K562 (cell line): ENCODE measurements around the gene PAX2. TPM values are rescaled to one million over a fixed set of nuclear protein-coding genes. Genes with fewer than 3 reads are reported as not detected.

ENCODE experiments used
- ATAC-seq: fragments of 200-7000 bp; cut with Tn5 transposase; 3 replicates; pipeline ENCODE4 v1.9.1; 2020; ENCODE audit warnings: moderate library complexity
- BruUV-seq: library from RNA; stranded (reverse); fragments of 400-500 nt; replicated peaks from 2 replicates; lab custom pipeline; 2021; lab: Mats Ljungman, UMichigan
- CTCF ChIA-PET: fragments of 300-600 bp; formaldehyde crosslinking; extraction: SDS; loops from one replicate; lab custom pipeline; 2021; ENCODE audit warnings: low intra/inter-chr PET ratio; lab: Yijun Ruan, JAX
- POLR2A ChIA-PET: fragments of 300-600, 350-650 bp; sonication (Branson Sonifier 250); formaldehyde crosslinking; extraction: SDS; loops from one replicate; lab custom pipeline; 2021; ENCODE audit warnings: antibody characterized with exemption, inconsistent platforms; lab: Yijun Ruan, JAX
- DNase-seq, 4 experiments: peaks; one replicate each; pipeline versions ENCODE4 v3.0.0 to v3.0.0-alpha.2; 2011 to 2018; ENCODE audit warnings: low spot score in 3 of 4, mixed read lengths in 3 of 4; ENCODE audit errors: extremely low read depth in 1 of 4
- FAIRE-seq: peaks from 2 replicates; lab custom pipeline; 2011; peaks lifted over from hg19 to GRCh38; lab: Jason Lieb, UNC
- H2AFZ ChIP-seq: 2 replicates; pipeline ENCODE4 v1.6.0; 2011; ENCODE audit warnings: low read depth, low read length, control low read depth, inconsistent platforms
- H3K27ac ChIP-seq: fragments of 200-600 bp; 3 replicates; pipeline ENCODE4 v1.8.0; 2011; ENCODE audit warnings: low read depth, mild to moderate bottlenecking, control low read depth, inconsistent platforms, low read length, moderate library complexity, mixed read lengths; ENCODE audit errors: extremely low read depth
- H3K27me3 ChIP-seq, 2 experiments: fragments of 300-600 bp in 1 of 2; 2 replicates in 1 of 2; 3 replicates in 1 of 2; pipeline versions ENCODE4 v1.6.0 to v1.8.0; 2011; ENCODE audit warnings: inconsistent platforms in 2 of 2, low read length in 2 of 2, mild to moderate bottlenecking in 1 of 2, mixed read lengths in 1 of 2, moderate library complexity in 1 of 2; ENCODE audit not compliant: control insufficient read depth in 2 of 2, insufficient read depth in 2 of 2
- H3K36me3 ChIP-seq: fragments of 300-600 bp; 3 replicates; pipeline ENCODE4 v1.8.0; 2011; ENCODE audit warnings: mild to moderate bottlenecking, low read length, inconsistent platforms; ENCODE audit not compliant: control insufficient read depth, insufficient read depth
- H3K4me1 ChIP-seq, 2 experiments: fragments of 200-600 bp in 1 of 2; replicated peaks in 1 of 2; 2 replicates in 1 of 2; 3 replicates in 1 of 2; pipeline versions ENCODE4 v1.5.1 to v1.8.0; 2011; ENCODE audit warnings: inconsistent platforms in 2 of 2, low read length in 2 of 2, mild to moderate bottlenecking in 1 of 2, mixed read lengths in 1 of 2, moderate library complexity in 1 of 2; ENCODE audit not compliant: control insufficient read depth in 2 of 2, insufficient read depth in 2 of 2
- H3K4me2 ChIP-seq: 2 replicates; pipeline ENCODE4 v1.6.1; 2011; ENCODE audit warnings: low read length, control low read depth, inconsistent platforms, mixed read lengths; ENCODE audit not compliant: insufficient read depth
- H3K4me3 ChIP-seq: fragments of 200-600 bp; sonication (generic), shearing (Covaris generic); 2 replicates; pipeline ENCODE4 v1.5.1; 2016; ENCODE audit warnings: control low read depth, inconsistent platforms
- H3K79me2 ChIP-seq: fragments of 200-600 bp; 3 replicates; pipeline ENCODE4 v1.8.0; 2011; ENCODE audit warnings: low read length, inconsistent platforms; ENCODE audit not compliant: control insufficient read depth, insufficient read depth
- H3K9ac ChIP-seq, 2 experiments: 2 replicates each; pipeline versions ENCODE4 v1.6.0 to v1.6.1; 2011; ENCODE audit warnings: low read depth in 2 of 2, low read length in 2 of 2, control low read depth in 1 of 2, inconsistent platforms in 1 of 2, mild to moderate bottlenecking in 1 of 2, mixed read lengths in 1 of 2; ENCODE audit not compliant: insufficient read depth in 1 of 2
- H3K9me1 ChIP-seq: one replicate; pipeline ENCODE4 v1.6.0; 2011; ENCODE audit warnings: inconsistent platforms, mild to moderate bottlenecking, low read length, moderate library complexity; ENCODE audit not compliant: control insufficient read depth, insufficient read depth
- H3K9me3 ChIP-seq: replicated peaks from 2 replicates; pipeline ENCODE4 v1.5.1; 2011; ENCODE audit warnings: low read depth, low read length, inconsistent platforms; ENCODE audit not compliant: control insufficient read depth, insufficient read depth
- H4K20me1 ChIP-seq: replicated peaks from 2 replicates; pipeline ENCODE4 v1.6.1; 2011; ENCODE audit warnings: low read length, inconsistent platforms, mixed read lengths; ENCODE audit not compliant: control insufficient read depth, insufficient read depth
- CBX2 ChIP-seq: fragments of 200-600 bp; sonication (generic); IDR thresholded peaks from one replicate; pipeline ENCODE4 v1.6.1; 2012; ENCODE audit warnings: mild to moderate bottlenecking, low read length, inconsistent platforms; ENCODE audit not compliant: insufficient read depth, poor library complexity, severe bottlenecking
- TAF1 ChIP-seq: IDR thresholded peaks from 2 replicates; pipeline ENCODE4 v1.6.1; 2011; ENCODE audit warnings: mild to moderate bottlenecking, low read length, moderate library complexity; ENCODE audit not compliant: insufficient read depth, control insufficient read depth, severe bottlenecking; ENCODE audit errors: extremely low read depth
- ZNF124 ChIP-seq: sonication (generic); formaldehyde crosslinking; IDR thresholded peaks from 2 replicates; pipeline ENCODE4 v1.8.1; 2022; ENCODE audit warnings: missing genetic modification reagents
- ZNF407 ChIP-seq: fragments of 450-650 bp; IDR thresholded peaks from 2 replicates; pipeline ENCODE4 v1.6.1; 2016; ENCODE audit warnings: low read depth
- WGBS: fragments of 100-300 bp; shearing (Covaris generic); methylation state at CpG from one replicate; pipeline ENCODE4 v1.1.6; 2016; ENCODE audit warnings: low coverage, mixed read lengths; ENCODE audit not compliant: insufficient coverage; ENCODE audit errors: missing lambda C conversion rate; 5-methylcytosine and 5-hydroxymethylcytosine counted together
- in situ Hi-C: fragments of 300-500 bp; cut with MboI; formaldehyde crosslinking; loops from 4 replicates; pipeline ENCODE4 v1.15.0; 2018; ENCODE audit warnings: inconsistent platforms, mixed read lengths
- intact Hi-C: fragments of 100-400 bp; cut with micrococcal nuclease; formaldehyde crosslinking; loops from 2 replicates; pipeline ENCODE4 v1.14.2; 2022
- polyA plus RNA-seq, 8 experiments: library from polyadenylated mRNA; depleted of rRNA in 4 of 8; stranded (reverse) in 5 of 8; unstranded in 3 of 8; fragments of >200 nt; fragmentation: Nextera tagmentation in 2 of 8; fragmentation: Illumina TruSeq in 1 of 8; extraction: Ambion mirVana in 2 of 8; extraction: Trizol in 1 of 8; gene quantifications; 2 replicates each; pipeline versions ENCODE4 v1.2.1 to v1.2.3, GENCODE V29; 2011 to 2014; ENCODE audit warnings: inconsistent platforms in 1 of 8, missing spikeins in 1 of 8
- total RNA-seq, 7 experiments: library from RNA; depleted of rRNA in 6 of 7; stranded (reverse); fragments of >200 nt in 6 of 7; fragmentation: Illumina TruSeq in 2 of 7; extraction: Trizol in 2 of 7; gene quantifications; 2 replicates each; pipeline versions ENCODE4 v1.2.1 to v1.2.3, GENCODE V29; 2011 to 2021; ENCODE audit warnings: low replicate concordance in 1 of 7

The PAX2 gene
- total and polyA plus RNA-seq, 9 of the 15 experiments (the other 6 are each of a cell fraction or from before 2014, with no cell fraction given) = not detected

GRCh38 chr10:100746784-100747455, 1.5 kb downstream of the PAX2 start:
- BruUV-seq = no TSS peak
- no peak for ATAC-seq
- peaks cover 0 to 27% of the 10 kb centered on the region in 2 experiments; a peak in 2 of 5 replicates for H3K4me1 ChIP-seq
- H4K20me1 ChIP-seq = peaks cover 11% of the 10 kb centered on the region; the same call in 1 of the 2 replicates
- no peak overlapping the region for H3K27ac ChIP-seq
- no peak overlapping the region for H3K4me3 ChIP-seq
- no peak for DNase-seq
- in situ Hi-C loops = no loop called here
- WGBS = 7% methylated on average over 4 of the region's 9 CpGs
- H3K36me3 ChIP-seq = no peaks in the 10 kb centered on the region
- POLR2A ChIA-PET = no interaction called here
- H3K27me3 ChIP-seq = peaks cover 32 to 81% of the 10 kb centered on the region in 2 experiments; a peak in 4 of 5 replicates
- no peak overlapping the region for H3K4me2 ChIP-seq
- no peaks in the 10 kb centered on the region for H3K9me1 ChIP-seq
- H2AFZ ChIP-seq = no peak overlapping the region
- CTCF ChIA-PET = interaction anchor here (0.7 kb wide), 1 partner anchor 911 kb away, joined by 4 read pairs; no protein-coding TSS in a partner anchor
- no peak overlapping the region for H3K9ac ChIP-seq
- TF ChIP-seq TAF1 (no peak), CBX2 (peak; percentile 61), ZNF407 (no peak), ZNF124 (CRISPR knock-in tag) (no peak)
- TF ChIP-seq, all 486 proteins: peak for 1
- H3K9me3 ChIP-seq = no peaks in the 10 kb centered on the region
- FAIRE-seq = no peak
- intact Hi-C loops = no loop called here
- no peaks in the 10 kb centered on the region for H3K79me2 ChIP-seq
